Sigmoid colon (tissue), 7 donors: Measurements from ENCODE around the gene GNPAT. TPM values are rescaled to one million over a fixed set of nuclear protein-coding genes. Genes with fewer than 3 reads are reported as not detected.

Experiments used
- DNase-seq: peaks from one replicate; pipeline ENCODE4 v3.0.0-alpha.2; 2019
- H3K27ac ChIP-seq, 4 donors: fragments of 200-600 bp; sonication (generic); one replicate each; pipeline ENCODE4 v1.5.1; 2016 to 2019; ENCODE audit warnings: mild to moderate bottlenecking in 1 of 4
- H3K27me3 ChIP-seq, 3 donors: fragments of 200-600 bp; sonication (generic); one replicate each; pipeline ENCODE4 v1.5.1; 2019; ENCODE audit warnings: mild to moderate bottlenecking in 1 of 3
- H3K36me3 ChIP-seq, 4 donors: fragments of 200-600 bp; sonication (generic); one replicate each; pipeline ENCODE4 v1.5.1; 2016 to 2019
- H3K4me1 ChIP-seq, 4 donors: fragments of 200-600 bp; sonication (generic); one replicate each; pipeline ENCODE4 v1.5.1; 2017 to 2019
- H3K4me3 ChIP-seq, 4 donors: fragments of 200-600 bp; sonication (generic); one replicate each; pipeline ENCODE4 v1.5.1; 2017 to 2019; ENCODE audit warnings: mild to moderate bottlenecking in 2 of 4, moderate library complexity in 1 of 4
- H3K9me3 ChIP-seq, 4 donors: fragments of 200-600 bp in 3 of 4; sonication (generic) in 3 of 4; one replicate each; pipeline versions ENCODE4 v1.5.1 to v1.6.1; 2013 to 2019
- EP300 ChIP-seq, 4 donors: sonication (generic); formaldehyde crosslinking; IDR thresholded peaks; one replicate each; pipeline ENCODE4 v1.6.1; 2017; ENCODE audit warnings: antibody characterized with exemption in 4 of 4
- POLR2A ChIP-seq, 2 donors: fragments of 450-650 bp; IDR thresholded peaks; one replicate each; pipeline ENCODE4 v1.6.1; 2016; ENCODE audit warnings: antibody characterized with exemption in 2 of 2, mild to moderate bottlenecking in 2 of 2, moderate library complexity in 2 of 2
- POLR2AphosphoS5 ChIP-seq, 4 donors: sonication (generic); formaldehyde crosslinking; IDR thresholded peaks; one replicate each; pipeline ENCODE4 v1.6.1; 2017; ENCODE audit warnings: antibody characterized with exemption in 4 of 4
- WGBS, 2 donors: extraction: QIAGEN DNeasy Blood & Tissue Kit; methylation state at CpG; one replicate each; pipeline ENCODE4 v1.1.7; 2013; 5-methylcytosine and 5-hydroxymethylcytosine counted together
- intact Hi-C: fragments of 100-400 bp; cut with DNase I; formaldehyde crosslinking; loops from one replicate; pipeline ENCODE4 v1.15.1; 2023
- polyA plus RNA-seq, 3 donors: library from polyadenylated mRNA; stranded (reverse); fragments of 200-250 nt; gene quantifications; one replicate each; pipeline ENCODE4 v1.2.3, GENCODE V29; 2013
- total RNA-seq, 4 donors: library from RNA; depleted of rRNA; stranded (reverse); fragments of >200 nt; gene quantifications; one replicate each; pipeline ENCODE4 v1.1.0, GENCODE V29; 2016
- TF ChIP-seq, protein P1 (sequence below), 4 experiments: fragments of 450-650 bp in 3 of 4; fragments of 200-600 bp in 1 of 4; IDR thresholded peaks; one replicate each; pipeline ENCODE4 v1.5.1; 2016 to 2019; ENCODE audit warnings: antibody characterized with exemption in 4 of 4, mild to moderate bottlenecking in 3 of 4, moderate library complexity in 2 of 4
- donor health status: healthy with polysubstance abuse.
- donor health status: Bipolar disorder and iron deficiency.
- donor health status: healthy.

The GNPAT gene
- total and polyA plus RNA-seq, 7 donors: 29.4 to 58.9 (median 45.9) TPM

- Histone ChIP-seq H3K36me3 (no peaks in the 10 kb centered on the region), H3K4me3 (no peak overlapping the region), H3K27ac (no peak overlapping the region), H3K4me1 (peaks cover 0 to 4% (median 2%) of the 10 kb centered on the region in 4 donors), H3K27me3 (peaks cover 0 to 10% (median 0%) of the 10 kb centered on the region in 3 donors), H3K9me3 (no peaks in the 10 kb centered on the region)
- no peak for DNase-seq
- 78 to 86% methylated on average over 3 of the region's 3 CpGs for whole genome bisulfite sequencing, 2 donors
- TF ChIP-seq, protein P1, sequence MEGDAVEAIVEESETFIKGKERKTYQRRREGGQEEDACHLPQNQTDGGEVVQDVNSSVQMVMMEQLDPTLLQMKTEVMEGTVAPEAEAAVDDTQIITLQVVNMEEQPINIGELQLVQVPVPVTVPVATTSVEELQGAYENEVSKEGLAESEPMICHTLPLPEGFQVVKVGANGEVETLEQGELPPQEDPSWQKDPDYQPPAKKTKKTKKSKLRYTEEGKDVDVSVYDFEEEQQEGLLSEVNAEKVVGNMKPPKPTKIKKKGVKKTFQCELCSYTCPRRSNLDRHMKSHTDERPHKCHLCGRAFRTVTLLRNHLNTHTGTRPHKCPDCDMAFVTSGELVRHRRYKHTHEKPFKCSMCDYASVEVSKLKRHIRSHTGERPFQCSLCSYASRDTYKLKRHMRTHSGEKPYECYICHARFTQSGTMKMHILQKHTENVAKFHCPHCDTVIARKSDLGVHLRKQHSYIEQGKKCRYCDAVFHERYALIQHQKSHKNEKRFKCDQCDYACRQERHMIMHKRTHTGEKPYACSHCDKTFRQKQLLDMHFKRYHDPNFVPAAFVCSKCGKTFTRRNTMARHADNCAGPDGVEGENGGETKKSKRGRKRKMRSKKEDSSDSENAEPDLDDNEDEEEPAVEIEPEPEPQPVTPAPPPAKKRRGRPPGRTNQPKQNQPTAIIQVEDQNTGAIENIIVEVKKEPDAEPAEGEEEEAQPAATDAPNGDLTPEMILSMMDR (IDR thresholded peaks at IDR 0.05): no peak
- no peak for TF ChIP-seq POLR2A (IDR thresholded peaks at IDR 0.05)
- no peak for TF ChIP-seq POLR2AphosphoS5 (IDR thresholded peaks at IDR 0.05)
- TF ChIP-seq EP300 (IDR thresholded peaks at IDR 0.05): no peak
- intact Hi-C loops: no loop called here
Measured at GRCh38 chr1:231207437-231207836, 33.6 kb upstream of the GNPAT start.

DNA sequence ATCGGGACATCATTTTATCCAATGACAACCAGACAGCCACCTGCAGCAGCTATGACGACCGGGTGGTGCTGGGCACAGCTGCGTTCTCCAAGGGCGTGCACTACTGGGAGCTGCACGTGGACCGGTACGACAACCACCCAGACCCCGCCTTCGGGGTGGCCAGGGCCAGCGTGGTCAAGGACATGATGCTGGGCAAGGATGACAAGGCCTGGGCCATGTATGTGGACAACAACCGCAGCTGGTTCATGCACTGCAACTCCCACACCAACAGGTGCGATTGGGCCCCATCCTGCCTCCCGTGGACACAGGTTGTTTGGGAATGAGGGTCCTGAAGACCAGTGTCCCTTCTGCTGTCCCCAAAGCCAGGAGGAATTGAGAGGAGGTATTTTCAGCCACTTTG, 32.0 kb upstream of the GNPAT start:
- no peak overlapping the region for H3K27ac ChIP-seq
- 87 to 94% methylated on average over 14 of the region's 14 CpGs for WGBS, 2 donors
- no peaks in the 10 kb centered on the region for H3K9me3 ChIP-seq
- peaks cover 0 to 13% (median 0%) of the 10 kb centered on the region in 3 donors for H3K27me3 ChIP-seq
- peaks cover 0 to 4% (median 2%) of the 10 kb centered on the region in 4 donors for H3K4me1 ChIP-seq
- no peaks in the 10 kb centered on the region for H3K36me3 ChIP-seq
- intact Hi-C loops: no loop called here
- TF ChIP-seq POLR2A (IDR thresholded peaks at IDR 0.05): no peak
- TF ChIP-seq EP300 (IDR thresholded peaks at IDR 0.05): no peak
- no peak for TF ChIP-seq POLR2AphosphoS5 (IDR thresholded peaks at IDR 0.05)
- TF ChIP-seq, protein P1 (IDR thresholded peaks at IDR 0.05): no peak
- no peak overlapping the region for H3K4me3 ChIP-seq
- DNase-seq: no peak

DNA sequence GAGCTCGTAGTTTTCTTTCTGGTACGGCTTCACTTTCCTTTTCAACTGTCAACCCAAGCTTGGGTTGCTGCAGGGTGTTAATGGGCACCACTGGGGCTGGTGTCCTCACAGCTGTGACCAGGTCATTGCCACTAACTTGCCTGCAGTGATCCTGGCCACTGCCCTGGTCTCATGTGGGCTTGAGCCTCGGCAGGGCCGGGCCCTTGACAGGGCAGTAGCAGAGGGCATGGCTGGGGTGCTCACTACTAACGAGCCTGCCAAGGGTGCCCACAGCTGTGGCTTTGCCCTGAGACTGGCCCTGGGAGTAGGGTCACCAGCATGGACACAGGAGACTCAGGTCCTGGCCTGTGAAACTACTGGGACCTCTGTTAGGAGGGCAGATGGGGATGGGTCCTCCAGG, 31.5 kb upstream of the GNPAT start:
- H3K27me3 ChIP-seq: peaks cover 0 to 13% (median 0%) of the 10 kb centered on the region in 3 donors
- no peaks in the 10 kb centered on the region for H3K36me3 ChIP-seq
- H3K27ac ChIP-seq: no peak overlapping the region
- intact Hi-C loops: no loop called here
- WGBS, 2 donors: 91% methylated on average over 5 of the region's 5 CpGs
- no peaks in the 10 kb centered on the region for H3K9me3 ChIP-seq
- DNase-seq: no peak
- TF ChIP-seq, protein P1 (IDR thresholded peaks at IDR 0.05): no peak
- no peak for TF ChIP-seq POLR2A (IDR thresholded peaks at IDR 0.05)
- TF ChIP-seq EP300 (IDR thresholded peaks at IDR 0.05): no peak
- no peak for TF ChIP-seq POLR2AphosphoS5 (IDR thresholded peaks at IDR 0.05)
- peaks cover 0 to 4% (median 2%) of the 10 kb centered on the region in 4 donors for H3K4me1 ChIP-seq
- H3K4me3 ChIP-seq: no peak overlapping the region

- WGBS, 2 donors: 90 to 91% methylated on average over 6 of the region's 6 CpGs
- TF ChIP-seq POLR2AphosphoS5 (IDR thresholded peaks at IDR 0.05): no peak
- TF ChIP-seq EP300 (IDR thresholded peaks at IDR 0.05): no peak
- TF ChIP-seq, protein P1 (IDR thresholded peaks at IDR 0.05): no peak
- no peak for TF ChIP-seq POLR2A (IDR thresholded peaks at IDR 0.05)
- H3K27ac ChIP-seq: no peak overlapping the region
- intact Hi-C loops: loop anchor here (2.0 to 10.0 kb wide), 2 partner anchors 295 to 411 kb away; no protein-coding TSS in a partner anchor
- no peak for DNase-seq
- no peaks in the 10 kb centered on the region for H3K9me3 ChIP-seq
- no peak overlapping the region for H3K4me3 ChIP-seq
- H3K4me1 ChIP-seq: peaks cover 0 to 4% (median 2%) of the 10 kb centered on the region in 4 donors
- H3K27me3 ChIP-seq: peaks cover 0 to 13% (median 0%) of the 10 kb centered on the region in 3 donors
- no peaks in the 10 kb centered on the region for H3K36me3 ChIP-seq
Measured at GRCh38 chr1:231210126-231210525, 30.9 kb upstream of the GNPAT start.
